Frontal cortex (tissue), 4 donors: ENCODE measurements around the gene CLSTN3. TPM values are rescaled to one million over a fixed set of nuclear protein-coding genes. Genes with fewer than 3 reads are reported as not detected.
A peak's percentile ranks its signal among the peaks of the same experiment; 100 is the strongest.

Experiments
- DNase-seq, 2 donors: peaks; one replicate each; pipeline ENCODE4 v3.0.0; 2012; ENCODE audit warnings: low spot score in 2 of 2
- FAIRE-seq: peaks from 2 replicates; lab custom pipeline; 2012; peaks lifted over from hg19 to GRCh38; lab: Jason Lieb, UNC
- total RNA-seq: library from RNA; depleted of rRNA; stranded (reverse); fragments of >200 nt; gene quantifications from one replicate; pipeline ENCODE4 v1.2.3, GENCODE V29; 2014
- donor health status: control.
- donor health status: control.
- donor health status: control.

Gene CLSTN3
- total RNA-seq, 1 donor from 2014 or later = 75.0 TPM

- no peak for DNase-seq
- FAIRE-seq = no peak
These were observed 13.4 kb downstream of the CLSTN3 start for GRCh38 chr12:7143564-7143963.

GRCh38 chr12:7144414-7145120 is 14.4 kb downstream of the CLSTN3 start:
- FAIRE-seq = no peak
- DNase-seq = no peak

GRCh38 chr12:7145671-7146070 is 15.5 kb downstream of the CLSTN3 start:
- FAIRE-seq (no peak), DNase-seq (no peak)

GRCh38 chr12:7146228-7146627 is 16.1 kb downstream of the CLSTN3 start:
- FAIRE-seq = no peak
- DNase-seq = no peak

GRCh38 chr12:7146906-7147305 is 16.7 kb downstream of the CLSTN3 start:
- FAIRE-seq (no peak), DNase-seq (no peak)

GRCh38 chr12:7150356-7150755 is 20.2 kb downstream of the CLSTN3 start:
- DNase-seq (no peak), FAIRE-seq (no peak)

- DNase-seq (no peak), FAIRE-seq (no peak)
These were observed 20.7 kb downstream of the CLSTN3 start for GRCh38 chr12:7150841-7151240.

- DNase-seq (no peak), FAIRE-seq (no peak)
These were observed 21.4 kb downstream of the CLSTN3 start for GRCh38 chr12:7151532-7151931.

GRCh38 chr12:7152818-7153217 is 22.6 kb downstream of the CLSTN3 start:
- FAIRE-seq = no peak

GRCh38 chr12:7154042-7154441 is 23.9 kb downstream of the CLSTN3 start:
- FAIRE-seq (no peak), DNase-seq (no peak)

More at GRCh38 chr12:7152818-7153217, 22.6 kb downstream of the CLSTN3 start:
- DNase-seq = no peak

GRCh38 chr12:7154901-7155470 is 24.8 kb downstream of the CLSTN3 start:
- DNase-seq (no peak), FAIRE-seq (no peak)

- DNase-seq (no peak), FAIRE-seq (no peak)
These were observed 25.4 kb downstream of the CLSTN3 start for GRCh38 chr12:7155471-7156034.

GRCh38 chr12:7156259-7157197 is 26.4 kb downstream of the CLSTN3 start:
- DNase-seq (no peak), FAIRE-seq (no peak)

- no peak for FAIRE-seq
These were observed 27.2 kb downstream of the CLSTN3 start for GRCh38 chr12:7157391-7157790.

GRCh38 chr12:7158781-7159609 is 28.8 kb downstream of the CLSTN3 start:
- peak in 1 of 2 donors; percentile 1 for DNase-seq
- no peak for FAIRE-seq

More at GRCh38 chr12:7157391-7157790, 27.2 kb downstream of the CLSTN3 start:
- no peak for DNase-seq

- FAIRE-seq (no peak), DNase-seq (no peak)
These were observed 30.0 kb downstream of the CLSTN3 start for GRCh38 chr12:7160183-7160582.

GRCh38 chr12:7161327-7161726 is 31.2 kb downstream of the CLSTN3 start:
- DNase-seq (no peak), FAIRE-seq (no peak)

- FAIRE-seq (no peak), DNase-seq (no peak)
These were observed 31.6 kb downstream of the CLSTN3 start for GRCh38 chr12:7161811-7162210.

GRCh38 chr12:7162691-7163114 is 32.5 kb downstream of the CLSTN3 start:
- no peak for DNase-seq
- no peak for FAIRE-seq
